Suprapubic skin (tissue), 4 donors: ENCODE data around the gene KDM8. TPM values are rescaled to one million over a fixed set of nuclear protein-coding genes. Genes with fewer than 3 reads are reported as not detected.

Source experiments
- DNase-seq, 2 donors: peaks; one replicate each; pipeline ENCODE4 v3.0.0-alpha.2; 2019; ENCODE audit warnings: low spot score in 2 of 2
- H3K27ac ChIP-seq: fragments of 200-600 bp; sonication (generic); one replicate; pipeline ENCODE4 v1.5.1; 2019
- H3K27me3 ChIP-seq: fragments of 200-600 bp; sonication (generic); one replicate; pipeline ENCODE4 v1.5.1; 2019
- H3K36me3 ChIP-seq: fragments of 200-600 bp; sonication (generic); one replicate; pipeline ENCODE4 v1.5.1; 2019
- H3K4me1 ChIP-seq: fragments of 200-600 bp; sonication (generic); one replicate; pipeline ENCODE4 v1.5.1; 2019
- H3K4me3 ChIP-seq: fragments of 200-600 bp; sonication (generic); one replicate; pipeline ENCODE4 v1.5.1; 2019; ENCODE audit warnings: mild to moderate bottlenecking
- H3K9me3 ChIP-seq: fragments of 200-600 bp; sonication (generic); one replicate; pipeline ENCODE4 v1.5.1; 2019
- EP300 ChIP-seq: sonication (generic); formaldehyde crosslinking; IDR thresholded peaks from one replicate; pipeline ENCODE4 v1.6.1; 2017; ENCODE audit warnings: antibody characterized with exemption
- POLR2A ChIP-seq, 2 donors: fragments of 450-650 bp; IDR thresholded peaks; one replicate each; pipeline ENCODE4 v1.6.1; 2017; ENCODE audit warnings: antibody characterized with exemption in 2 of 2, mild to moderate bottlenecking in 2 of 2, moderate library complexity in 2 of 2
- POLR2AphosphoS5 ChIP-seq, 3 donors: sonication (generic); formaldehyde crosslinking; IDR thresholded peaks; one replicate each; pipeline ENCODE4 v1.6.1; 2017; ENCODE audit warnings: antibody characterized with exemption in 3 of 3
- WGBS: methylation state at CpG from one replicate; pipeline ENCODE4 v1.1.5; 2018; 5-methylcytosine and 5-hydroxymethylcytosine counted together
- total RNA-seq, 4 donors: library from RNA; depleted of rRNA; stranded (reverse); fragments of >200 nt; gene quantifications; one replicate each; pipeline ENCODE4 v1.1.0, GENCODE V29; 2016
- TF ChIP-seq, protein P1 (sequence below), 2 donors: fragments of 200-600 bp in 1 of 2; fragments of 450-650 bp in 1 of 2; sonication (generic) in 1 of 2; IDR thresholded peaks; one replicate each; pipeline ENCODE4 v1.5.1; 2016 to 2019; ENCODE audit warnings: antibody characterized with exemption in 2 of 2, mild to moderate bottlenecking in 1 of 2, moderate library complexity in 1 of 2

KDM8 gene
- total RNA-seq, 4 donors from 2014 or later = 1.3 to 5.0 (median 3.7) TPM

DNA sequence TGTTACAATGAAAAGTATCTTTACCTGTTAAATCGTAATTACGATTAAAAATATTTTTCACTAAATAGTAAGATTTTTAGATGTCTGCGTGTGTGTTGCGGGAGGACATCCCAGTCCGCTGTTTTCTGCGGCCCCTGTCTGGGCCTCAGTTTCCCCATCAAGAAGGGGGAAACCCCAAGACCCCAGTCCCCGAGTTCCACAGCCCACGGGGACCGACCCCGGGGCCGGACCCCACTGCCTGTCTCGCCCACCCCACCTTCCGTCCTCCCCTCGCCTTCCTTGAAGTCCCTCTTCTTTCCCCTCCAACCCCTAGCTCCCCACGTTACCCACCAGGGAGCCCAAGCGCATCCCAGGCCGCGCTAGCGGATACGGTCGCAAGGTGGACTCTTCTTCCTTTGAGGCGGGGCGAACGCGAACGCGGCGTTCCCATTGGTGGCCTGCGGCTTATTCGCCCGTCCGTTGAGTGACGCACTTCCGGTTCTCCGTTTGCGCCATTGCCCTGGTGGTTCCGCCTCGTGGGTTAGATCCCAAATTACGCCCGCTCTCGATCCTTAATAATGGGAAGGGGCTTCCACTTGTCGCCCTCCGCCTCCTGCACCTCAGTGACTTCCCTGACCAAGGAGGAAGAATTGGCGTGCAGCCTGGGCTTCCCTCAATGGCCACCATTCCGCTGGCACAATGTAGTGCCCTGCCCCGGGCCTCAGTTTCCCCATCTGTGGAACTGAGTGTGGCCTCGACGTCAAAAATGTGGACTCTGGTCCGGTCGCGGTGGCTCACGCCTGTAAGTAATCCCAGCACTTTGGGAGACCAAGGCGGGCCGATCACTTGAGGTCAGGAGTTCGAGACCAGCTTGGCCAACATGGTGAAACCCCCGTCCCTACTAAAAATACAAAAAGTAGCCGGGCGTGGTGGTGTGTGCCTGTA lies 65.3 kb downstream of the KDM8 start, which contains the start of gene NSMCE1:
Gene NSMCE1, minus strand, starts transcription at position 397 of the 924 bp plus-strand sequence. CDS start 11,202 bp downstream, outside the sequence.
- peaks cover 27% of the 10 kb centered on the region for H3K4me1 ChIP-seq
- H3K27me3 ChIP-seq = no peaks in the 10 kb centered on the region
- no peaks in the 10 kb centered on the region for H3K36me3 ChIP-seq
- DNase-seq = peak; percentile 99 to 100
- peak within 1 kb of the TSS; percentile 85 for H3K4me3 ChIP-seq
- H3K27ac ChIP-seq = peak within 1 kb of the TSS; percentile 72
- TF ChIP-seq EP300 = no peak
- TF ChIP-seq, protein P1, sequence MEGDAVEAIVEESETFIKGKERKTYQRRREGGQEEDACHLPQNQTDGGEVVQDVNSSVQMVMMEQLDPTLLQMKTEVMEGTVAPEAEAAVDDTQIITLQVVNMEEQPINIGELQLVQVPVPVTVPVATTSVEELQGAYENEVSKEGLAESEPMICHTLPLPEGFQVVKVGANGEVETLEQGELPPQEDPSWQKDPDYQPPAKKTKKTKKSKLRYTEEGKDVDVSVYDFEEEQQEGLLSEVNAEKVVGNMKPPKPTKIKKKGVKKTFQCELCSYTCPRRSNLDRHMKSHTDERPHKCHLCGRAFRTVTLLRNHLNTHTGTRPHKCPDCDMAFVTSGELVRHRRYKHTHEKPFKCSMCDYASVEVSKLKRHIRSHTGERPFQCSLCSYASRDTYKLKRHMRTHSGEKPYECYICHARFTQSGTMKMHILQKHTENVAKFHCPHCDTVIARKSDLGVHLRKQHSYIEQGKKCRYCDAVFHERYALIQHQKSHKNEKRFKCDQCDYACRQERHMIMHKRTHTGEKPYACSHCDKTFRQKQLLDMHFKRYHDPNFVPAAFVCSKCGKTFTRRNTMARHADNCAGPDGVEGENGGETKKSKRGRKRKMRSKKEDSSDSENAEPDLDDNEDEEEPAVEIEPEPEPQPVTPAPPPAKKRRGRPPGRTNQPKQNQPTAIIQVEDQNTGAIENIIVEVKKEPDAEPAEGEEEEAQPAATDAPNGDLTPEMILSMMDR (IDR thresholded peaks at IDR 0.05) = peak in 1 of 2 donors; percentile 15
- peak in 1 of 2 donors; percentile 67 for TF ChIP-seq POLR2A (IDR thresholded peaks at IDR 0.05)
- peak; percentile 58 to 82 (median 75) for TF ChIP-seq POLR2AphosphoS5 (IDR thresholded peaks at IDR 0.05)
- WGBS = 6% methylated on average over 48 of the region's 58 CpGs
- no peaks in the 10 kb centered on the region for H3K9me3 ChIP-seq

DNA sequence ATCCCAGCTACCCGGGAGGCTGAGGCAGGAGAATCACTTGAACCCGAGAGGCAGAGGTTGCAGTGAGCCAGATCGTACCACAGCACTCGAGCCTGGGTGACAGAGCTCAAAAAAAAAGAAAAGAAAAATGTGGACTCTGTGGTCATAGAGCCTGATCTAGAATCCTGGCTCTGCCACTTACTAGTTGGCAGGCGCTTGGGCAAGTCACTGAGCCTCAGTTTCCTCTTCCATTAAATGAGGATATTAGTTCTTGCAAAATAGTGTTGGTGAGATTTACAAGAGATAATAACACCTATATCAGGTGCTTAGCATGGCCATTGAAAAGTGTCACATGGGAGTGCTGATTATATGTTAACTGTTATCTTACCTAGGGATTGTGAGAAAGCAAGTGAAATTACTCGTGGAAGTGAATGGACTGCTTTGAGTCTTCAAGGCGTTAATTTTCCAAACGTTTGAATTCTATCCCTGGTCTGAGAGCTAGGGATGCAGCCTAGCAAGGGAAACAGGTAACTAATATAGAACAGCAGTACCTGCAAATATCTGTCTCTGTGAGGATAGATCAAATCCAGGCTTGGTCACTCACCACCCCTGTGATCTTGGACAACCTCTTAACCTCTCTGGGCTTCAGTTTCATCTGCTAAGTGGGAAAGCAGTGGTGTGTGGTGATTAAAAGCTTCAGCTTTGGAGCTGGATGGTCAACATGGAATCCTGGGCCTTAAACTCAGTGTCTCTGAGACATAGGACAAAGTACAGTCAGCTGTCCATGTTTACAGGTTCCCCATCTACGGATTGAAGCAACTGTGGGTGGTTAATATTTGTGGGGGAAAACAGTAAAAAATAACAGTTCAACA lies 66.2 kb downstream of the KDM8 start:
- WGBS = 84% methylated on average over 9 of the region's 9 CpGs
- H3K4me3 ChIP-seq = peak overlapping the region; percentile 85
- no peak for DNase-seq
- H3K27ac ChIP-seq = no peak overlapping the region
- no peaks in the 10 kb centered on the region for H3K36me3 ChIP-seq
- no peaks in the 10 kb centered on the region for H3K27me3 ChIP-seq
- TF ChIP-seq POLR2A (IDR thresholded peaks at IDR 0.05) = no peak
- TF ChIP-seq, protein P1 (IDR thresholded peaks at IDR 0.05) = no peak
- TF ChIP-seq POLR2AphosphoS5 (IDR thresholded peaks at IDR 0.05) = no peak
- TF ChIP-seq EP300 = no peak
- H3K4me1 ChIP-seq = peaks cover 21% of the 10 kb centered on the region
- no peaks in the 10 kb centered on the region for H3K9me3 ChIP-seq

DNA sequence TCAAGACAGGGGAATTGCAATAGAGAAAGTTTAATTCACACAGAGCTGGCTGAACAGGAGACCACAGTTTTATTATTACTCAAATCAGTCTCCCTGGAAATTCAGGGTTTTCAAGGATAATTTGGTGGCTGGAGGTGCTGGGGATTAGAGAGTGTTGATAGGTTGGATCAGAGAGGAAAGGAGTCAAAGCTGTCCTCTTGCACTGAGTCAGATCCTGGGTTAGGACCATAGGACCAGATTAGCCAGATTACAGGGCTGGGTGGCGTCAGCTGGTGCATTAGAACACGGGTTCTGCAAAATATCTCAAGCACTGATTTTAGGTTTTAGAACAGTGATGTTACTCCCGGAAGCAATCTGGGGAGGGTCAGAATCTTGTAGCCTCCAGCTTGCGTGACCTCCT lies 67.0 kb downstream of the KDM8 start:
- WGBS = 93% methylated on average over 4 of the region's 4 CpGs
- DNase-seq = no peak
- no peaks in the 10 kb centered on the region for H3K36me3 ChIP-seq
- peaks cover 19% of the 10 kb centered on the region for H3K4me1 ChIP-seq
- no peak overlapping the region for H3K27ac ChIP-seq
- H3K9me3 ChIP-seq = no peaks in the 10 kb centered on the region
- no peak for TF ChIP-seq POLR2AphosphoS5 (IDR thresholded peaks at IDR 0.05)
- TF ChIP-seq POLR2A (IDR thresholded peaks at IDR 0.05) = no peak
- TF ChIP-seq, protein P1 (IDR thresholded peaks at IDR 0.05) = no peak
- TF ChIP-seq EP300 = no peak
- no peaks in the 10 kb centered on the region for H3K27me3 ChIP-seq
- no peak overlapping the region for H3K4me3 ChIP-seq

Other genes with a start within 250 kb of the KDM8 start
- not detected for gene C16orf82, start 136.6 kb upstream of the KDM8 start, total RNA-seq
- 10 to 100 TPM; 23.0 to 32.2 (median 29.3) TPM for gene NSMCE1, start 65.2 kb downstream of the KDM8 start, total RNA-seq
- gene IL4R, start 110.4 kb downstream of the KDM8 start, total RNA-seq = 10 to 100 TPM; 27.2 to 32.8 (median 30.5) TPM
- 1 to 10 TPM in 1 of 4 donors, under 1 TPM in 3; 0.08 to 1.2 (median 0.23) TPM for gene IL21R, start 198.6 kb downstream of the KDM8 start, total RNA-seq